NCI-H510A treated with DMSO at 0.1 percent for 48 hours (cell line): ENCODE results near the gene ZDHHC11B.

ENCODE experiments used
- DNase-seq: peaks from one replicate; lab custom pipeline; 2025; lab: John Stamatoyannopoulos, UW

Gene ZDHHC11B

GRCh38 chr5:660491-661030, 124.0 kb downstream of the ZDHHC11B start:
- no peak for DNase-seq
